CD14-positive monocyte (primary cell): ENCODE results near the gene MINK1. TPM values are rescaled to one million over a fixed set of nuclear protein-coding genes. Genes with fewer than 3 reads are reported as not detected.

Source experiments
- DNase-seq, 3 donors: peaks; one replicate each; pipeline ENCODE4 v3.0.0-alpha.2; 2011 to 2022
- H2AFZ ChIP-seq: 2 replicates; pipeline ENCODE4 v1.6.0; 2012; ENCODE audit warnings: mild to moderate bottlenecking, low read depth, low read length, inconsistent platforms; ENCODE audit not compliant: insufficient read depth, poor library complexity, severe bottlenecking
- H3K27ac ChIP-seq, 2 donors: 1 replicate in 1 of 2; 2 replicates in 1 of 2; pipeline ENCODE4 v1.5.1; 2012 to 2013; ENCODE audit warnings: low read length in 2 of 2, control low read depth in 1 of 2, inconsistent platforms in 1 of 2, low read depth in 1 of 2, mild to moderate bottlenecking in 1 of 2
- H3K27me3 ChIP-seq, 2 donors: one replicate each; pipeline versions ENCODE4 v1.6.0 to v1.6.1; 2011 to 2013; ENCODE audit warnings: low read length in 2 of 2; ENCODE audit not compliant: control insufficient read depth in 2 of 2, insufficient read depth in 2 of 2
- H3K36me3 ChIP-seq, 2 donors: replicated peaks in 1 of 2; 1 replicate in 1 of 2; 2 replicates in 1 of 2; pipeline versions ENCODE4 v1.5.1 to v1.6.1; 2012 to 2013; ENCODE audit warnings: low read length in 2 of 2, control low read depth in 1 of 2, inconsistent platforms in 1 of 2, mild to moderate bottlenecking in 1 of 2; ENCODE audit not compliant: insufficient read depth in 2 of 2, control insufficient read depth in 1 of 2
- H3K4me1 ChIP-seq, 2 donors: 1 replicate in 1 of 2; 2 replicates in 1 of 2; pipeline versions ENCODE4 v1.5.1 to v1.6.1; 2012 to 2013; ENCODE audit warnings: low read length in 2 of 2, control low read depth in 1 of 2, inconsistent platforms in 1 of 2, mild to moderate bottlenecking in 1 of 2, moderate library complexity in 1 of 2; ENCODE audit not compliant: insufficient read depth in 2 of 2, control insufficient read depth in 1 of 2
- H3K4me2 ChIP-seq: replicated peaks from 2 replicates; pipeline ENCODE3; 2012; ENCODE audit warnings: low read length, moderate library complexity, mild to moderate bottlenecking; ENCODE audit not compliant: poor library complexity, severe bottlenecking; ENCODE audit errors: extremely low read depth
- H3K4me3 ChIP-seq, 3 experiments: fragments of 200-600 bp in 1 of 3; sonication (generic) in 1 of 3; replicated peaks in 1 of 3; 1 replicate in 2 of 3; 2 replicates in 1 of 3; pipeline ENCODE4 v1.5.1; 2011 to 2013; ENCODE audit warnings: low read length in 3 of 3, mild to moderate bottlenecking in 3 of 3, control low read depth in 2 of 3, low read depth in 2 of 3, inconsistent platforms in 1 of 3, moderate library complexity in 1 of 3
- H3K79me2 ChIP-seq: 2 replicates; pipeline ENCODE4 v1.6.0; 2012; ENCODE audit warnings: mild to moderate bottlenecking, control low read depth, inconsistent platforms, low read length, moderate library complexity; ENCODE audit not compliant: insufficient read depth
- H3K9ac ChIP-seq: 2 replicates; pipeline ENCODE4 v1.6.0; 2017; ENCODE audit warnings: low read length, mild to moderate bottlenecking; ENCODE audit not compliant: insufficient read depth, poor library complexity, severe bottlenecking
- H3K9me3 ChIP-seq, 2 donors: replicated peaks in 1 of 2; 1 replicate in 1 of 2; 2 replicates in 1 of 2; pipeline versions ENCODE4 v1.5.1 to v1.6.1; 2012 to 2013; ENCODE audit warnings: low read length in 2 of 2, control low read depth in 1 of 2; ENCODE audit not compliant: control insufficient read depth in 1 of 2, insufficient read depth in 1 of 2
- H4K20me1 ChIP-seq: 2 replicates; pipeline ENCODE4 v1.6.0; 2012; ENCODE audit warnings: mild to moderate bottlenecking, low read length, control low read depth, moderate library complexity; ENCODE audit not compliant: insufficient read depth
- H3K27ac Mint-ChIP-seq, 7 donors: one replicate each; pipeline ENCODE4 v1.8.0; 2020; ENCODE audit warnings: mild to moderate bottlenecking in 7 of 7, mixed read lengths in 7 of 7, moderate library complexity in 6 of 7, inconsistent platforms in 2 of 7
- H3K27me3 Mint-ChIP-seq, 3 donors: one replicate each; pipeline ENCODE4 v1.8.0; 2021 to 2022; ENCODE audit warnings: low read depth in 3 of 3, mild to moderate bottlenecking in 3 of 3, mixed read lengths in 3 of 3, moderate library complexity in 3 of 3, inconsistent platforms in 1 of 3
- H3K36me3 Mint-ChIP-seq, 2 donors: one replicate each; pipeline ENCODE4 v1.8.0; 2020; ENCODE audit warnings: mixed read lengths in 2 of 2, inconsistent platforms in 1 of 2, mild to moderate bottlenecking in 1 of 2
- H3K4me1 Mint-ChIP-seq: one replicate; pipeline ENCODE4 v1.8.0; 2020; ENCODE audit warnings: mild to moderate bottlenecking, mixed read lengths
- H3K4me3 Mint-ChIP-seq, 2 donors: one replicate each; pipeline ENCODE4 v1.8.0; 2020; ENCODE audit warnings: mild to moderate bottlenecking in 2 of 2, mixed read lengths in 2 of 2, moderate library complexity in 1 of 2
- H3K9me3 Mint-ChIP-seq, 7 donors: one replicate each; pipeline ENCODE4 v1.8.0; 2020 to 2022; ENCODE audit warnings: mixed read lengths in 7 of 7, mild to moderate bottlenecking in 6 of 7, moderate library complexity in 6 of 7, inconsistent platforms in 2 of 7
- CTCF ChIP-seq: fragments of 200-600 bp; IDR thresholded peaks from one replicate; pipeline ENCODE4 v1.8.0; 2022; ENCODE audit warnings: antibody characterized with exemption, mild to moderate bottlenecking
- WGBS: methylation state at CpG from one replicate; pipeline ENCODE4 v1.1.5; 2013; ENCODE audit warnings: missing lambda C conversion rate; ENCODE audit not compliant: insufficient coverage; 5-methylcytosine and 5-hydroxymethylcytosine counted together
- intact Hi-C, 2 donors: fragments of 100-400 bp; cut with micrococcal nuclease; formaldehyde crosslinking; loops; one replicate each; pipeline versions ENCODE4 v1.15.0 to v1.15.1; 2023
- polyA plus RNA-seq, 3 donors: library from polyadenylated mRNA; depleted of rRNA in 1 of 3; unstranded in 2 of 3; stranded (reverse) in 1 of 3; fragments of 300-500 nt in 2 of 3; fragments of >200 nt in 1 of 3; fragmentation: Illumina TruSeq in 2 of 3; gene quantifications; 1 replicate in 2 of 3; 2 replicates in 1 of 3; pipeline ENCODE4 v1.2.3, GENCODE V29; 2012 to 2021

The MINK1 gene
- polyA plus RNA-seq, 3 donors: 3.2 to 159 (median 7.2) TPM

GRCh38 chr17:4939546-4939795, 106.3 kb downstream of the MINK1 start:
- TF ChIP-seq CTCF: no peak
- Histone ChIP-seq H3K9me3 (no peaks in the 10 kb centered on the region), H3K27me3 (no peaks in the 10 kb centered on the region), H4K20me1 (peaks cover 55% of the 10 kb centered on the region), H3K4me3 (peak overlapping the region; percentile 76 to 94 (median 78)), H3K27ac (peak overlapping the region; percentile 94), H3K79me2 (peaks cover 66% of the 10 kb centered on the region), H3K9ac (peak overlapping the region; percentile 89), H3K4me2 (peak overlapping the region; percentile 89), H2AFZ (peak overlapping the region; percentile 87), H3K4me1 (peaks cover 53 to 59% of the 10 kb centered on the region in 2 donors), H3K36me3 (peaks cover 34 to 46% of the 10 kb centered on the region in 2 donors)
- H3K4me1 Mint-ChIP-seq: peaks cover 60% of the 10 kb centered on the region
- H3K4me3 Mint-ChIP-seq: peak overlapping the region; percentile 90 to 95
- intact Hi-C loops: loop anchor here in 1 of 2 donors (5.0 kb wide), 1 partner anchor 38 kb away; no protein-coding TSS in a partner anchor
- H3K27ac Mint-ChIP-seq: peak overlapping the region; percentile 89 to 96 (median 92)
- no peak for DNase-seq
- 0% methylated on average over 16 of the region's 16 CpGs for WGBS
- peaks cover 51 to 54% of the 10 kb centered on the region in 2 donors for H3K36me3 Mint-ChIP-seq
- H3K9me3 Mint-ChIP-seq: no peaks in the 10 kb centered on the region
- peaks cover 0 to 4% (median under 1%) of the 10 kb centered on the region in 3 donors for H3K27me3 Mint-ChIP-seq

GRCh38 chr17:4939796-4940554, 106.8 kb downstream of the MINK1 start, which contains the start of the genes RNF167 and SLC25A11:
TSS of gene RNF167 (plus strand) at chr17:4940268. CDS start at chr17:4940910, 642 bp downstream.
TSS of gene SLC25A11 (minus strand) at chr17:4940046. CDS start at chr17:4939910, 136 bp downstream.
- WGBS: under 1% methylated on average over 69 of the region's 72 CpGs
- intact Hi-C loops: loop anchor here (2.0 to 5.0 kb wide), 2 partner anchors 27 to 37 kb away; partner anchors contain the start of gene SPAG7 (in 1 of the 2)
- TF ChIP-seq CTCF: no peak
- H3K27ac Mint-ChIP-seq: peak within 1 kb of the TSS; percentile 95 to 98 (median 97)
- peak; percentile 99 to 100 (median 99) for DNase-seq
- Histone ChIP-seq H3K4me3 (peak within 1 kb of the TSS; percentile 76 to 94 (median 78)), H3K4me2 (peak within 1 kb of the TSS; percentile 89), H3K27me3 (no peaks in the 10 kb centered on the region), H3K9ac (peak within 1 kb of the TSS; percentile 89), H3K36me3 (peaks cover 36 to 51% of the 10 kb centered on the region in 2 donors), H3K27ac (peak within 1 kb of the TSS; percentile 94), H2AFZ (peak within 1 kb of the TSS; percentile 90), H3K79me2 (peaks cover 71% of the 10 kb centered on the region), H3K9me3 (no peaks in the 10 kb centered on the region), H3K4me1 (peaks cover 55 to 61% of the 10 kb centered on the region in 2 donors), H4K20me1 (peaks cover 60% of the 10 kb centered on the region)
- peak within 1 kb of the TSS; percentile 90 to 96 for H3K4me3 Mint-ChIP-seq
- H3K4me1 Mint-ChIP-seq: peaks cover 62% of the 10 kb centered on the region
- no peaks in the 10 kb centered on the region for H3K9me3 Mint-ChIP-seq
- H3K36me3 Mint-ChIP-seq: peaks cover 55 to 59% of the 10 kb centered on the region in 2 donors
- peaks cover 0 to 4% (median 0%) of the 10 kb centered on the region in 3 donors for H3K27me3 Mint-ChIP-seq
